HG03103 (cell line): ENCODE measurements around the gene NR1D2.

ENCODE experiments used
- ATAC-seq: cut with Tn5 transposase; IDR thresholded peaks from one replicate; pipeline ENCODE4 v1.9.1; 2021; ENCODE audit warnings: low read depth; ENCODE audit not compliant: unreplicated experiment

The NR1D2 gene

GRCh38 chr3:23961913-23962312, 16.8 kb downstream of the NR1D2 start:
- no peak for ATAC-seq

- ATAC-seq: no peak
Observed at GRCh38 chr3:23964537-23965235, 19.6 kb downstream of the NR1D2 start.

DNA sequence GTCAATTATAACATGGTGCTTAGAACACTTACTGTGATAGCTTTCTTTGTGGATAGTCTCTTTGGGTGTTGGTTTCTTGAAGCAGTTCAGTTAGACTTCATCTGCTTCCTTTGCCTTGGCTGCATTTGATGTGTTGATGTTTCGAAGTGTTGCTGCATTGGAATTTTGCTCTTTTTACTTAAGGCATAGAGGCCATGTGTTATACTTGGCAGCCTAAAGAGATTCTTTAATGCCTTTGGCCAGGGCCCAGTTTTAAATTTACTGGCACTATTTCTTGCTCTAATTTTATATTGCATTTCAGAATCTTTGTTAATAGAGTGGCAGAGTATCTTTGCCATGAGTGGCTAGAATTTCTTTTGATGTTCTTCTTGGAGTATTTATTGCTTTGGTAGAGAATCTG, 21.2 kb downstream of the NR1D2 start:
- no peak for ATAC-seq

DNA sequence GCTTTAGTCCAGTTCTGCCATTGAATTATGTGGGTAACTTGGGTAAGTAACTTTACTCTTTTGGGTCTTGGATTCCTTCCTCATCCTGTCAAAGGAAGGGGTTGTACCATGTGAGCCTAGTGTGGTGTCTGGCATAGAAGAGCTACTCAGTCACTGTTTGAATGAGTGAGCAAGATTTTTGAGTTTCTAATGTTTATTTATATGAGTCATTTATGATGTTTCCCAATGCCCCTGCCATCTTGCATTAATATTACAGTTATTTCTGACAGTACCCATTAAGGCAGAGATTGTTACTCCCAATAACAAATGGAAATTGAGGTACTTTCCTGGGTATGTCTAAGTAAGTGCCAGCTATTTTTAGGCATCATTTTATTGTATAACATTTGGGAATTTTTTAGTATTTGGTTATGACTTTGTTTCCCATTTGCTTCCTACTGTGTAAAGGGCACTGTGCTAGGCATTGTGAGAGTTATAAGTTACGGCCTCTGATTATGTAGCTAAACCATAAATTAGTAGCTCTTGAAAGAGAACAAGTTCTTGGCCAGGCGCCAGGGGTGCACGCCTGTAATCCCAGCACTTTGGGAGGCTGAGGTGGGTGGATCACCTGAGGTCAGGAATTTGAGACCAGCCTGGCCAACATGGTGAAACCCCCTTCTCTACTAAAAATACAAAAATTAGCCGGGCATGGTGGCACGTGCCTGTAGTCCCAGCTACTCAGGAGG, 23.5 kb downstream of the NR1D2 start:
- no peak for ATAC-seq

- ATAC-seq: no peak
Observed at GRCh38 chr3:23969393-23969792, 24.3 kb downstream of the NR1D2 start.

DNA sequence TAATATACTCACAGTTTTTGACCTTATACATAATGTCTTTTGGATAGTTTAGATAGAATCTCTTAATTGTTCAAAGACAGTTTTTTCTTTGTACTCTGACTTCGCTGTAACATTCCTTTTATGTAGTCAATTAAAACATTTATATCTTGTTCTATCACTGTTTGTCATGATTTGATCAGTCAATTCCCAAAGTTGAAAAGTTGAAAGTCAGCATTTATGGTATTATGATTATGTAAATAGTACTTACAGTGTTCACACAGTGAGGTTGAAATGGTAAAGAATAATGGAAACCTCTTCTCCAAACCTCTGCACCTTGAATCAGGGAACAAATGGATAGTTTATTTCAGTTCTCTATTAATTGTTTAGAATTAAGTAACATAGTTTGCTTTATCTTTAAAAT, 26.6 kb downstream of the NR1D2 start:
- no peak for ATAC-seq

GRCh38 chr3:23976555-23976954, 31.5 kb downstream of the NR1D2 start:
- no peak for ATAC-seq

- ATAC-seq: no peak
Observed at GRCh38 chr3:23979569-23979968, 34.5 kb downstream of the NR1D2 start.

- ATAC-seq: no peak
Observed at GRCh38 chr3:23981136-23981535, 36.0 kb downstream of the NR1D2 start.

- no peak for ATAC-seq
Observed at GRCh38 chr3:23981955-23982354, 36.9 kb downstream of the NR1D2 start.

DNA sequence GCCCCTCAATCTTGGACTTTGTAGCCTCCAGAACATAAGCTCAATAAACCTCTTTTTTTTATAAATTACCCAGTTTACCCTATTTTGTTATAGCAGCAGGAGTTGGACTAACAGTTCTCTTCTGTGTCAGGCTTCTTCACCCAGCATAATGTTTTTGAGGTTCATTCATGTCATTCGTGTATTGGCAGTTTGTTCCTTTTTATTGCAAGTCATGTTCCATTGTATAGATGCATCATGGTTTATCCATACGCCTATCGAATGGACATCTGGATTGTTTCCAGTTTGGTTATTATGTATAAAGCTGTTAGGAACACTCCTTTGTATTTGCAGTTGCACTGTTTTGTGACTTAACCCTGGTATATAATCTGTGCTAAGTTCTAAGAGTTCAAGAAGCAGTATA, 39.8 kb downstream of the NR1D2 start:
- no peak for ATAC-seq

- no peak for ATAC-seq
Observed at GRCh38 chr3:23985747-23986544, 40.9 kb downstream of the NR1D2 start.

GRCh38 chr3:23987356-23987755, 42.3 kb downstream of the NR1D2 start:
- no peak for ATAC-seq

DNA sequence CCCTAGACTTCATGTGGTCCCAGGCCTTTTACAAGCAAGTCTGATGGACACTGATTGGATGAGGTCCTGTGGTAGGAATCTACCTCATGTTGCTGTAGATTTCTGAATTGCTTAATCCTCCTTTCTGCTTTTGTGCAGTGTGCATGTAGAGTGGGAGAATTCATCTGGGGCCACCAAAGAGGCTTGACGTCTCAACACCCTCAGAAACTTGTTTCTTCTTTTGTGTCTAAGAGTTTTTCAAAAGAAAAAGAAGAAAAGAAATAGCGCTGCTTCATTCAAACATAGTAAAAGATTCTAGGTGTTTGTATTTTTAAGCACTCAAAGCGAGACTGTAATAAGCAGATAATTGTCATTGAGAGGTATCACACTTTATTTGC, 46.2 kb downstream of the NR1D2 start:
- no peak for ATAC-seq

GRCh38 chr3:23991683-23992628, 46.9 kb downstream of the NR1D2 start:
- ATAC-seq: no peak

DNA sequence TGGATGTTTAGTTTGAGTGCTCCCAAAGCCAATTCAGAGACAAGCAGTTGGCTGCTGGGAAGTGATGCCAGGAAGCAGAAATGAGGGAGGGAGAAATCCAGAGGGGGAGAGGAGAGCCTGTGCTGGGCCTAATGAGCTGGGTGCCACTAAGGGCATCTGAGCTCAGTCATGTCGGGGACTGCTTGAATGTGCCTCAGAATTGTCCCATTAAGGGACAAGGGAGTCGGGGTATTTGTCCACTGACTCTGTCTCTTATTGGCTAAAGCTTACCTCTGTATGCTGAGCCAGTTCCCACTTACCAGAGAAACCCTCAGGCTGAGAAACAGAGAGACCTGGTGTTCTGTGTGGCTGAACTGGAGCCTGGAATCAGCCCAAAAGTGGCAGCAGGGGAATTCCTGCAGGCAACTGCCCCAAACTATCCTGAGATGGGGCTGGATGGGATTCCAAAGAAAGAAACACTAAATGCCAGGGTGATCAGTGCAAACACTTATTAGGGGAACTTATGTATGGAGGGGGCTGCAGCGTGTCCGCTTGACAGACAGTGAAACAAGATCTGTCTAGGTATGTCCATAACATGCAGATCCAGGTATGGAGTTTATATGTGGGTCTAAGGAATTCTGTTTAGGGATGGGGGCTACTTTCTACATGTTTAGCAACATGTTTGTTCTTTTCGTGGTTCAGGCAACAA, 48.6 kb downstream of the NR1D2 start:
- ATAC-seq: no peak

- no peak for ATAC-seq
Observed at GRCh38 chr3:23994244-23994569, 49.1 kb downstream of the NR1D2 start.

- no peak for ATAC-seq
Observed at GRCh38 chr3:23995219-23995618, 50.1 kb downstream of the NR1D2 start.

DNA sequence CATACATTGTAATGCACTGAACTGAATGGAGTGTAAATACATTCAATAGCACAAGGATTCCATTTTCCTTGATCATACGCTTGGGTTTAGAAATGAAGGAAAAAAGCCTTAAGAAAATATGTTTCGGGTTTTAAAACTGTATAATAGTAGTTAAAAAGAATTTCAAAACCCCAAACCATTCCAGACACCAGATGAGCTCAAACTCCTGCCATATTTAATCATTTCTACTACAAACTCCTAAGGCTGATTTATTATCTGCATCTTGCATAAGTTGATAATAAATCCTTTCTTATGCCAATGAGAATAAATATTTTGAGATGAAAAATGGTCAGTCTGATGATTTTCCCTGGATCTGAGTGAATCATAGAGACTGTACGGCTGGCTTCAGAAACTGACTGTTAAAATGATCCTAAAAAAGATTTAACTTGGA, 51.0 kb downstream of the NR1D2 start:
- no peak for ATAC-seq
